ENCODE results near the gene RAMACL. TPM values are rescaled to one million over a fixed set of nuclear protein-coding genes. Genes with fewer than 3 reads are reported as not detected.

RAMACL gene
- polyA plus RNA-seq, 3 donors = 0.08 to 0.22 (median 0.18) TPM

DNA sequence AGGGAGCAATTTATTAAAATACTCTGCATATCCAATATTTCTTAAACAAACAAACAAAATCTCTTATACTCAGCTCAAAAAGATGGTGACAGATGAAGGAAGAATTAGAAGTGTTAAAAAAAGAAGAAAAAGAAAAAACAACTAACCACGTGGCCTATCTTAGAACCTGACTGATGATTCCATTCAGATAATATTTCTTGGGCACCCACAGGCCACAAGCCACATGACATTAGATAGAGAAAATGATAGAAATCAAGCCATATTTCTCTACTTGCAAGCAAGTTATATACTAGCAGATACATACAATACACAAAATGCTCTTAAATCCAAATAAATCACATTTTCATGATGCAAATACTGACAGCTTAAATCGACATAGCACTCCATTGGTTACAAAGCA, 14.5 kb upstream of the RAMACL start:
- WGBS, 3 donors = 73 to 77% (median 77%) methylated on average over 2 of the region's 2 CpGs
- no peak overlapping the region for H3K27ac ChIP-seq (ENCODE audit: low read depth, low read length)

DNA sequence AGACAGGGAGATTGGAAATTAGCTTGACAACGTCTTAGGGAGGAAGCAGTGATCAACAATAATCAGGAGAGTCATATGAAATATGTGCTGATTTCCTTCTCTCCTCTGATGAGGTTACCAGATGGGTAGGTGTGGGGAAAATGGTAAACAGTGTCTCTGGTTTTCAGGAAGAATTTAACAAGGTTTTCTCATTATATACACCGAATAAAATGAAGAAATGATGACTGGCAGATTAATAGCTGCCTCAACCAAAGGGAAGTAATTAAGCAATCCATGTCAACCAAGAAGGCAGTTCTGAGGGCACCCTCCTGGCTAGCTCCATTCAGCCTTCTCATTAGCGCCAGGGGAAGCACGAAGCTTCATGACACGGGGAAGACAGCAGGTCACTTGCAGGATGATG, 12.7 kb upstream of the RAMACL start:
- 39 to 76% (median 54%) methylated on average over 5 of the region's 5 CpGs for WGBS, 3 donors
- no peak overlapping the region for H3K27ac ChIP-seq (ENCODE audit: low read depth, low read length)

DNA sequence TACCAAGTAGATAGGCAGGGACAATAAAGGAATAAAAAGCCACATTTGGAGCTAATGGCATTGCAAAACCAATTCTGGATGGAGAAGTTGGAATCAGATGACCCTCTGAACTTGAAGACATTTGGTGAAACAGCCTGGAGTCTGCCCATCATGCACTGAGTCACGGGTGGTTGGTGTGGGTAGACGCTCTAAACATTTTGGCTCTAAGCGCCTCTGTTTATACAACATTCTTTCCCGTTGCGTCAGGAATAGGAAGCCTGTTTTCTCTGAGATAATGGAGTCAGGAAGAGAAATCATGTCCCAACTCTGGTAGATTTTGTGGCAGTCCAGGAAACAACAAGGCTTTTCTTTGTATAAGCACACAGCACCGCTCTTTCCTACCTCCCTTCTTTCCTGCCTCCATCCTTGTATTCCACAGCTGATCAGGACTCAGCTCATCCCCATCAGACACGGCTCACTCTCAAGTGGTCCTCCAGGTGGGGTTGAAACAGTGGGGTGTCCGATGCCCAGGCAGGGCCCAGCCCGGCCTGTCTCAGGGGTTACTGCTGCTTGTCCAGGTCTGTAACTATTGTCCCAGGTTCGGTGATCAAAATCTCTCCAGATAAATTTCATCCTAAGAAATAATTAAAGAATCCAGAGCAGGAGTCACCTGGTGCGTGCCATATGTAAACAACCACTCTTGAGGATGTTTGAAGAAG, 12.1 kb upstream of the RAMACL start:
- 50 to 82% (median 55%) methylated on average over 11 of the region's 11 CpGs for WGBS, 3 donors
- H3K27ac ChIP-seq (ENCODE audit: low read depth, low read length) = no peak overlapping the region

DNA sequence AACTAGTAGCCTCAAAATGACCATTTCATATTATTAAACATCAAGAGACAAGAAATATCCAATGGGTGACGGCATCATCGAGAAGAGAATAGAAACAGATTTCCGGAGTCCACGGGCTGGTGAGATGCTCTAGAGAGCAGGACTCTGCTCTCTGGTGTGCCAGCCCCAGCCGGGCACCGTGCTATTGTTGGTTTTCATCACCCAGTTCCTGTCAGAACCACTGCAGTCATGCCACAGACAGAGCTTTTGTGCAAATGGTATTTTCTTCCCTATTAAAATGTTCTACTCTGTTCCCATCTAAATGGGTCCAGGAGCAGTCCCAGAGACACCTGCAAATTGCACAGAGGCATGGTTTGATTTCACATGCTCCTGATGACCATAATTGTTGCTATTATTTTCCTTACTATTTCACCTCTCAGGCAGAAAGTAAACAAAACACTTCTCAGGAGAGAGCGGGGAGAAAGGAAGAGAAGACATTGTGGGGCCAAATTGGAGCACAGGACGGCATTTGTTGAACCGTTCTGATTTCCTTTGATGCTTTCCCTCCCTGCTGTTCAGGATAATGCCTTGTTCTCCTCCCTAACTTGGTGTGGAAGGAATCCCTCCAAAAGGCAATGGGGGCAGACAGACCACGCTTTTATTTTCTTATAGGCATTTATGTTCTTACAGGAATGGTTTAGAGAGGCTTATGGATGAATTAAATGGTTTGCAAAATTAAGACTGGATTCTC, 11.4 kb upstream of the RAMACL start:
- WGBS, 3 donors = 64 to 83% (median 68%) methylated on average over 10 of the region's 10 CpGs
- no peak overlapping the region for H3K27ac ChIP-seq (ENCODE audit: low read depth, low read length)

GRCh38 chr6:166596776-166597507, 10.5 kb upstream of the RAMACL start:
- no peak overlapping the region for H3K27ac ChIP-seq (ENCODE audit: low read depth, low read length)
- WGBS, 3 donors = 90 to 92% (median 91%) methylated on average over 15 of the region's 15 CpGs

- 92 to 95% (median 92%) methylated on average over 6 of the region's 6 CpGs for WGBS, 3 donors
- no peak overlapping the region for H3K27ac ChIP-seq (ENCODE audit: low read depth, low read length)
Measured at GRCh38 chr6:166595949-166596348, 9.5 kb upstream of the RAMACL start.

DNA sequence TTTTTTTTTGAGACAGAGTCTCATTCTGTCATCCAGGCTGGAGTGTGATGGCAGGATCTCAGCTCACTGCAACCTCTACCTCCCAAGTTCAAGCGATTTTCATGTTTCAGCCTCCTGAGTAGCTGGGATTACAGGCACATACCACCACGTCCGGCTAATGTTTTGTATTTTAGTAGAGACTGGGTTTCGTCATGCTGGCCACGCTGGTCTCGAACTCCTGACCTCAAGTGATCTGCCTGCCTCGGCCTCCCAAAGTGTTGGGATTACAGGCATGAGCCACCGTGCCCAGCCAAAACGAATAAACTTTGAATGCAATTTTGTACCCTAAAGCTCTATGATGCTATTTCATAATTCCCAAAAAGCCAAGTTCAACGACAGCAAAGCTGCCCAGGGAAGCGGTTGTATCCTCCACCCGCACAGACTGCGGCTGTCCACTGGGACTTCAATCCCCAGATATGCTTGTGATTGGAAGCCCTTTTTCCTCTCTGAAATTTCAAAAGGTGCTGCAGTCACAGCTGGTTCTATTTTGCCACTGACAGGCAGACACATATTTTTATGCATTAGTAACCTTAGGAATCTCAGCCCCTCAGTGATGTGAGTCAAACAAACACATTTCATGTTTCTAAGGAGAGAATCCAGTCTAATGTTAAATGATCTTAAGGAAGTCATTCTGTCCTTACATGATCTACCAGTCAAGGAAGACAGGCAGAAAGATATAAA, 8.7 kb upstream of the RAMACL start:
- no peak overlapping the region for H3K27ac ChIP-seq (ENCODE audit: low read depth, low read length)
- WGBS, 3 donors = 84 to 95% (median 86%) methylated on average over 13 of the region's 13 CpGs

GRCh38 chr6:166592821-166593220, 6.3 kb upstream of the RAMACL start:
- WGBS, 3 donors = 90 to 93% (median 92%) methylated on average over 9 of the region's 9 CpGs
- no peak overlapping the region for H3K27ac ChIP-seq (ENCODE audit: low read depth, low read length)

- 84 to 91% (median 91%) methylated on average over 7 of the region's 7 CpGs for WGBS, 3 donors
- H3K27ac ChIP-seq (ENCODE audit: low read depth, low read length) = no peak overlapping the region
Measured at GRCh38 chr6:166591961-166592520, 5.6 kb upstream of the RAMACL start.

DNA sequence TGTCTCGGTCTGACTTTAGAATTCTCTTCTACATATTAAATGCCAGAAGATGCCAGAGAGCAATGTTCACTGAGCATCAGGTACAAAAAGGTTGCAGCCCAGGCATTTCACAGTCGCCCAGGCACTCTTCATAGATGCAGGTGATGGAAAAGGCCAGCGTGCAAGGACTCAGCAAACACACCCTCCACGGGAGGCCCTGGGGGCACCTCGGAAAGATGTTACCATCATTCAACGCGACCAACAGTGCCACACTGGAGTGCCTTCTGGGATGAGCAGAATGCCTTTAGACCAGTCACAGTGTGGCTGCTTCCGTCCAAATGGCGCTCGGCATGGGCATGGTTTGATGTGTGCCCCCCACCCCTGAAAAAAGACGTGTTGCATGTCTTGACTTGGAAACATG, 4.5 kb upstream of the RAMACL start:
- H3K27ac ChIP-seq (ENCODE audit: low read depth, low read length) = no peak overlapping the region
- WGBS, 3 donors = 95 to 96% (median 95%) methylated on average over 11 of the region's 11 CpGs

DNA sequence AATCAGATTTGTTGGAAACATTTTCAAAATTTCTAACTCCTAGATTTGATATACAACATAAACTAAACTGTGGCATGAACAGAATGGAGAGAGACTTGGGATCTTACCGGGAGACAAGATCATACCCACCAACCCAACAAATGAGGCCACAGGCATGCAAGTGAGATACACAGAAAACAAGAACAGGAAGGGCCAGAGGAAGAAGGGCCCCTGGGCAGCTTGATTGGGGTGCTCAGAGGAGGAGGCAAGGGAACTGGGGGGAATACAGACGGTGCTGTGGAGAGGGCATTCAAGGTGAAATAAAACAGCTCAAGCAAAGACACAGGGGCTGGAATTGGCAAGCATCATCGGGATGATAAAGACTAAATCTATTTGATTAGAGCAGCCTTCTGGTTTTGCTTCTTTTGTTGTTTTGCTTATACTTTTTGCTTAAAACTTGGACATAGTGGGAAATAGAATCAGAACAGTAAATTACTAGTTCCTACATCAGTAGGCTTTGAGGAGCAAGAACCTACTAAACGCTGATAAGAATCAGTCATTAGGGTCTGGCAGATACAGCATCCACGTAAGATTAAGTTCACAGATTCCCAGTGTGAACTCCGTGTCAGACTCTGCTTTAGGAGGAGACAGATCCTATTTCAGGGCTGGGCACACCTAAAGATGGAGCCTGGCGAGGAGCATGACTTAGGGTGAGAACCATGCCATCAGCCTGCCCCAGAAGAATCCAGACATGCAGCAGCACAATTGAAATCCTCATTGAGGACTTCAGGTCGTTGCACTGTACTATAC, 3.5 kb upstream of the RAMACL start:
- H3K27ac ChIP-seq (ENCODE audit: low read depth, low read length) = no peak overlapping the region
- WGBS, 3 donors = 65 to 70% (median 69%) methylated on average over 8 of the region's 8 CpGs

DNA sequence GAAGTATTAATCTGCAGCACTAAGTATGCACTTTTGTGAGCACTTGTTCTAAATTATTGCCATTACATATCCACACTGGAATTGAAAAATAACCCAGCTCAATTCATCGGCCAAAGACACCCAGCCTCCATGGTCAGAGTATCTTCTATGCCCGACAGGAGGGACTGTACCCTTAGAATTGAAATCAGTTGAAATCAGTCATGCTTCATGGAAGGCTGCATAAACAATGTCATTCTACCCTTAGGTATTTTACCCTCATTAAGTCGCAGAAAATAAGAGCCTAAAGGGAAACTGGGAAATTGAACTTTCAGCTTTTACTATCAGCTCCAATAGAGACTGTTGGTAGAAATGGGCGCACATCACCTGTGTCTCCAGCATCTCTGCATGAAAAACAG, 2.9 kb upstream of the RAMACL start:
- WGBS, 3 donors = 60 to 91% (median 62%) methylated on average over 4 of the region's 4 CpGs
- no peak overlapping the region for H3K27ac ChIP-seq (ENCODE audit: low read depth, low read length)

- 52 to 78% (median 57%) methylated on average over 11 of the region's 11 CpGs for WGBS, 3 donors
- no peak overlapping the region for H3K27ac ChIP-seq (ENCODE audit: low read depth, low read length)
Measured at GRCh38 chr6:166588691-166589336, 2.3 kb upstream of the RAMACL start.

GRCh38 chr6:166587631-166588413, 1.3 kb upstream of the RAMACL start:
- whole genome bisulfite sequencing, 3 donors = 50 to 77% (median 59%) methylated on average over 10 of the region's 10 CpGs
- H3K27ac ChIP-seq (ENCODE audit: low read depth, low read length) = no peak overlapping the region

DNA sequence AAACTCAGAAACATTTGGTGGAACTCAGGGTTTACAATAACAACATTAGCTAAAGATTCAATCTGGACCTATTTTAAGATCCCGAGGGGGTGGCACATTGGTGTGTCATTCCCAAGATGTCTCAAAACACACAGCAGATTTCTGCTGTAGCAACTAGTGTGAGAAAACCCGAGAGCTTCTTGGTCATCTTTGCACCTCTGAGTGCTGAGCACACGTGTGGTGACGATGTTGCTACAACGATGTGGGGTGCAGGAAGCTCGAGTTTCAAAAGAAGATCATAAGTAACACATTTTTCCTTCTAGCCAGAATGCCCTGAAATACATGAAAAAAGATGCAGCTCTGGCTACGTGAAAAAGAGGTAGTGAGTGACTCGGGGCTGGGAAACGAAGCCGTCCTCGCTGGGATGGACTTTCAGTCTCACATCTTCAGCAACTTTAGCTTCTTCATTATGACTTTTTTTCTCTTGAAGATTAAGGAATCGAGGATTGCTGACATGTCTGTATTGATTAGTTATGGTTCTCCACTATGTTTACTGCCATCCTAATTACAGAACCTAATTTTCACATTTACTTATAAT, 1.5 kb downstream of the RAMACL start:
- WGBS, 3 donors = 66 to 90% (median 74%) methylated on average over 12 of the region's 12 CpGs
- H3K27ac ChIP-seq (ENCODE audit: low read depth, low read length) = no peak overlapping the region

GRCh38 chr6:166584155-166584554, 2.3 kb downstream of the RAMACL start:
- 50 to 83% (median 64%) methylated on average over 3 of the region's 3 CpGs for WGBS, 3 donors
- no peak overlapping the region for H3K27ac ChIP-seq (ENCODE audit: low read depth, low read length)
